Rectal smooth muscle tissue (tissue), 1 donor: ENCODE measurements around the gene BICDL2.
"Not testable (repeated sequence)": the region's sequence is repeated elsewhere in the genome, so short reads cannot be mapped to it uniquely, and the experiment has no call there.

Source experiments
- H3K27ac ChIP-seq: one replicate; pipeline ENCODE4 v1.7.0; 2013; ENCODE audit warnings: low read depth, low read length, inconsistent platforms
- H3K27me3 ChIP-seq: one replicate; pipeline ENCODE4 v1.7.0; 2013; ENCODE audit warnings: low read length; ENCODE audit not compliant: control insufficient read depth, insufficient read depth
- H3K36me3 ChIP-seq: one replicate; pipeline ENCODE4 v1.7.0; 2013; ENCODE audit warnings: low read length; ENCODE audit not compliant: control insufficient read depth, insufficient read depth
- H3K4me1 ChIP-seq: one replicate; pipeline ENCODE4 v1.7.0; 2013; ENCODE audit warnings: low read length; ENCODE audit not compliant: control insufficient read depth, insufficient read depth
- H3K4me3 ChIP-seq: one replicate; pipeline ENCODE4 v1.7.0; 2013; ENCODE audit warnings: low read length
- H3K9ac ChIP-seq: one replicate; pipeline ENCODE4 v1.7.0; 2013; ENCODE audit warnings: low read length

The BICDL2 gene

GRCh38 chr16:3060339-3061127 is 23.8 kb upstream of the BICDL2 start:
- H3K4me3 ChIP-seq: no peak overlapping the region
- H3K9ac ChIP-seq: no peak overlapping the region

DNA sequence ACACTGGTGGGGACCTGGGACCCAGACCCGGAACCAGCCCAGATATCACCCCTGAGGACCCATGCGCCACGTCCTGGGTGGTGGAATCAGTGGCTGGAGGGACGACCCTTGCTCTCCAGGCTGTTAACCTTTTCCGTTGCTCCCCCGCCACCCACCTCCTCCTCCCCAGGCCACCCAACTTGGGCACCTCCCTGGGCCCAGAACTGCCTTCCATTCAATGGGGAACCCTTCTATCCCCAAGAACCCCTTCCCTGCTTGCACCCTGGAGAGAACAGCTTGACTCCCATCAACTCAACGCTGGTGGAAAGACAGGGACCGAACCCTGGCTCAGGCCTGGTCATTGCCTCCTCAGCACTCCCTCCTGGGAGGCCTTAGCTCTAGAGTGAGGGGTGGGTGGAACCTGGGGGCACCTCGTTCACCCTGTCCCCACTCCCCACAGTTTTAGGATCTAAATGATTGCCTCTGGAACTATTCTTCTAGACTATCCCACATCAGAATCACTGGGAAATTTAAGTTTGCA is 23.0 kb upstream of the BICDL2 start:
- Histone ChIP-seq H3K4me3 (peak overlapping the region; percentile 66), H3K27ac (peak overlapping the region; percentile 55), H3K4me1 (no peaks in the 10 kb centered on the region), H3K9ac (peak overlapping the region; percentile 12), H3K27me3 (no peaks in the 10 kb centered on the region), H3K36me3 (no peaks in the 10 kb centered on the region)

More at GRCh38 chr16:3060339-3061127, 23.8 kb upstream of the BICDL2 start:
- Histone ChIP-seq H3K36me3 (no peaks in the 10 kb centered on the region), H3K27ac (no peak overlapping the region), H3K27me3 (no peaks in the 10 kb centered on the region), H3K4me1 (no peaks in the 10 kb centered on the region)

DNA sequence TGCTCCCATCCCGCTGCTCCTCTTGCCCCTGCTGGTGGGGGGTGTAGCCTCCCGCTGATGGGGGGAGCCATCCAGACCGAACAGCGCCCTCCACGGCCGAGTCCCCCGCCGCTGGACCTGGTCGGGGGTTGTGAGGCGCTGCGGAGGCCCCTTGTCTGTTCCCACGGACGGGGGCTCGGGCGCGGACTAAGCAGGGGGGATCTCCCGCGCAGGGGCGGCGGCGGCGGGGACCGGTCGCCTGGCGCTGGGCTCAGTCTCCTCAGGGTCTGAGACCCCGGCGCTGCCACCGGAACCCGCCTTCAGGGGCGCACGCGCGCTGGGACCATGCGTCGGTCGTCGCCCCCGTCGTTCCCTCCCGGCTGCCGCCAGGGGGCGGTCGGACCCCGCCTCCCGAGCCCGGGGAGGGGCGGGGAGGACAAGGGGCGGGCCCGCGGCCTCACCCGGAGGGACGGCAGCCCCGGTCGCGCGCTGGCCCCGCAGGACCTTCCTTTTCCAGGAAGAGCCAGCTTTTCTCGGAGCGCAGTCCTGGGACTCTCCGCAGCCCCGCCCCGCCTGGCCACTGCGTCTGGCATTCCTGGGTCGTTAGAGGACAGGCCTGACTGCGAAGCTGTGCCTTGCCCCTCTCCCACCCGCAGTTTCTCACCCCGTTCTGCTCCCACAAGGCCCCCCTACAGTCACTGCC is 22.4 kb upstream of the BICDL2 start:
- H3K27me3 ChIP-seq: no peaks in the 10 kb centered on the region
- H3K27ac ChIP-seq: peak overlapping the region; percentile 55
- H3K36me3 ChIP-seq: no peaks in the 10 kb centered on the region
- no peaks in the 10 kb centered on the region for H3K4me1 ChIP-seq
- H3K9ac ChIP-seq: peak overlapping the region; percentile 86
- peak overlapping the region; percentile 80 for H3K4me3 ChIP-seq

GRCh38 chr16:3058139-3059030 is 21.6 kb upstream of the BICDL2 start:
- Histone ChIP-seq H3K4me1 (no peaks in the 10 kb centered on the region), H3K4me3 (peak overlapping the region; percentile 80), H3K27me3 (no peaks in the 10 kb centered on the region), H3K27ac (peak overlapping the region; percentile 32), H3K36me3 (peaks cover 3% of the 10 kb centered on the region), H3K9ac (peak overlapping the region; percentile 86)

- H3K9ac ChIP-seq: no peak overlapping the region
- H3K36me3 ChIP-seq: peaks cover 3% of the 10 kb centered on the region
- no peak overlapping the region for H3K27ac ChIP-seq
- H3K27me3 ChIP-seq: no peaks in the 10 kb centered on the region
- H3K4me1 ChIP-seq: no peaks in the 10 kb centered on the region
- H3K4me3 ChIP-seq: no peak overlapping the region
These were observed 20.7 kb upstream of the BICDL2 start for GRCh38 chr16:3057181-3058138.

DNA sequence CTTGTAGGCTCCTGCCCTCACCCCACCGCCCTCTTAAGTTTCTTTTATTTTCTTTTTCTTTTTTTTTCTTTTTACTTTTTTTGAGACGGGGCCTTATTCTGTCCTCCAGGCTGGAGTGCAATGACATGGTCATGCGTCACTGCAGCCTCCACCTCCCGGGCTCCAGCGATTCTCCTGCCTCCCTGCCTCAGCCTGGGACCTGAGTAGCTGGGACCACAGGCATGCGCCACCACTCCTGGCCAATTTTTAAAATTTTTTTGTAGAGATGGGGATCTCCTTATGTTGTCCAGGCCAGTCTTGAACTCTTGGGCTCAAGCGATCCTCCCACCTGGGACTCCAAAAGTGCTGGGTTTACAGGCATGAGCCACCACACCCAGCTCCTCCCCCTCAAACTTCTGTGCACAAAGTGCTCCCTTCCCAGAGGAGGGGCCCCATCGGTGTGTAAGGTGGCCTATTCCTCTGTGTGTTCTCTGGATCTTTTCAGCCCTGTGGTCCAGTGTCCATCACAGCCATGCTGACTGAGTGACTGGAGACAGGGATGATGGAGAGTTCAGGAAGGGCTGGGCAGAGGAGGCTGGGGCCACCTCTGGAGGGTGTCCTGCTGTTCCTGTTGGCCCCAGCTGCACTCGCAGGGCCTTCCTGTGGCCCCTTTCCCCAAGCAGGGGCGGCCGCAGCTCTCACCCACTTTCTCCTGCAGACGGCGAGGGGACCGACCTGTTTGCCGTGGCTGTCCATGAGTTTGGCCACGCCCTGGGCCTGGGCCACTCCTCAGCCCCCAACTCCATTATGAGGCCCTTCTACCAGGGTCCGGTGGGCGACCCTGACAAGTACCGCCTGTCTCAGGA is 19.8 kb upstream of the BICDL2 start:
- no peak overlapping the region for H3K4me3 ChIP-seq
- no peak overlapping the region for H3K9ac ChIP-seq
- H3K27me3 ChIP-seq: no peaks in the 10 kb centered on the region
- H3K27ac ChIP-seq: no peak overlapping the region
- peaks cover 3% of the 10 kb centered on the region for H3K36me3 ChIP-seq
- H3K4me1 ChIP-seq: no peaks in the 10 kb centered on the region

DNA sequence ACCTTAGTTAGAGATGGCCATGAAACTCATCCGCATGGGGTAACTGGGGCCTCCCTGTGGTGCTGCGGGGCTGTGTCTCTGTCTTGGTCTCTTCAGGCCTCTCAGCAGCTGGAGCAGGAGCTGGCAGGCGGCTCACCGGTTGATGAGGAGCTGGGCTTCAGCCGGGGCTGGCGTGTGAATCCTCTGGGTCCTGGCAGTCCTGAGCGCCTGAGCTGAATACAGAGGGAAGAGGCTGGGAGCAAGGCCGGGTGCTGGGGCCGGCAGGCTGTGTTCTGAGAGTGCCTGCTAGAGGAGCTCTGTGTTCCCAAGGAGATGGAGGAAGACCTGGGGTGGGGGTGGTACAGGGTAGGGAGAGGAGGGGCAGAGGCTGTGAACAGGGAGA is 19.0 kb upstream of the BICDL2 start:
- not testable (repeated sequence) for H3K4me1 ChIP-seq, H3K36me3 ChIP-seq, H3K27ac ChIP-seq, H3K9ac ChIP-seq, H3K27me3 ChIP-seq, H3K4me3 ChIP-seq

- Histone ChIP-seq H3K9ac (no peak overlapping the region), H3K36me3 (peaks cover 3% of the 10 kb centered on the region), H3K27me3 (no peaks in the 10 kb centered on the region), H3K4me1 (no peaks in the 10 kb centered on the region), H3K27ac (no peak overlapping the region), H3K4me3 (no peak overlapping the region)
These were observed 18.4 kb upstream of the BICDL2 start for GRCh38 chr16:3054965-3055733.

GRCh38 chr16:3053330-3053710 is 16.6 kb upstream of the BICDL2 start:
- H3K36me3 ChIP-seq, H3K4me1 ChIP-seq, H3K4me3 ChIP-seq, H3K27ac ChIP-seq, H3K9ac ChIP-seq, H3K27me3 ChIP-seq: not testable (repeated sequence)

- not testable (repeated sequence) for H3K4me1 ChIP-seq, H3K4me3 ChIP-seq, H3K27ac ChIP-seq, H3K27me3 ChIP-seq, H3K36me3 ChIP-seq, H3K9ac ChIP-seq
These were observed 16.0 kb upstream of the BICDL2 start for GRCh38 chr16:3052571-3053329.
